Right lobe of liver (tissue), 6 donors: ENCODE measurements around the gene KAZN. TPM values are rescaled to one million over a fixed set of nuclear protein-coding genes. Genes with fewer than 3 reads are reported as not detected.

Experiments
- ATAC-seq, 4 donors: fragments of 200-7000 bp; cut with Tn5 transposase; one replicate each; pipeline ENCODE4 v1.9.1; 2020; ENCODE audit warnings: mild to moderate bottlenecking in 4 of 4, moderate library complexity in 4 of 4
- DNase-seq, 3 donors: peaks; one replicate each; pipeline ENCODE4 v3.0.0-alpha.2; 2020
- H3K27ac ChIP-seq, 3 donors: fragments of 200-600 bp; one replicate each; pipeline ENCODE4 v1.8.0; 2022
- H3K27me3 ChIP-seq, 2 donors: fragments of 200-600 bp; one replicate each; pipeline ENCODE4 v1.8.0; 2022
- H3K36me3 ChIP-seq, 4 donors: fragments of 200-600 bp; sonication (generic) in 1 of 4; one replicate each; pipeline versions ENCODE4 v1.5.1 to v1.8.0; 2017 to 2022; ENCODE audit warnings: control low read depth in 1 of 4
- H3K4me1 ChIP-seq, 4 donors: fragments of 200-600 bp; sonication (generic) in 1 of 4; one replicate each; pipeline versions ENCODE4 v1.5.1 to v1.8.0; 2017 to 2022; ENCODE audit warnings: control low read depth in 1 of 4
- H3K4me3 ChIP-seq, 3 donors: fragments of 200-600 bp; one replicate each; pipeline ENCODE4 v1.8.0; 2022
- H3K9me3 ChIP-seq, 4 donors: fragments of 200-600 bp; sonication (generic) in 1 of 4; one replicate each; pipeline versions ENCODE4 v1.5.1 to v1.8.0; 2017 to 2022; ENCODE audit warnings: control low read depth in 1 of 4
- POLR2A ChIP-seq: fragments of 450-650 bp; IDR thresholded peaks from one replicate; pipeline ENCODE4 v1.6.1; 2017; ENCODE audit warnings: antibody characterized with exemption, mild to moderate bottlenecking
- WGBS: methylation state at CpG from one replicate; pipeline ENCODE4 v1.1.6; 2018; ENCODE audit warnings: low coverage, low lambda C conversion rate; ENCODE audit not compliant: insufficient coverage; ENCODE audit errors: missing lambda C conversion rate; 5-methylcytosine and 5-hydroxymethylcytosine counted together
- intact Hi-C, 2 donors: fragments of 100-400 bp; cut with DNase I; formaldehyde crosslinking; loops; one replicate each; pipeline versions ENCODE4 v1.11.2 to v1.14.1; 2022
- total RNA-seq, 6 experiments: library from RNA; depleted of rRNA in 2 of 6; stranded (reverse); fragments of >200 nt in 2 of 6; fragmentation: NEBNext Ultra II Directional in 3 of 6; extraction: Animal tissue kit (Norgen Biotek cat#: 25700) in 3 of 6; gene quantifications; one replicate each; pipeline versions ENCODE4 v1.1.0 to v1.2.4, GENCODE V29; 2016 to 2023
- TF ChIP-seq, protein P1 (sequence below), 4 donors: fragments of 200-600 bp in 3 of 4; fragments of 450-650 bp in 1 of 4; IDR thresholded peaks; one replicate each; pipeline versions ENCODE4 v1.5.1 to v1.8.0; 2016 to 2022; ENCODE audit warnings: antibody characterized with exemption in 4 of 4, mild to moderate bottlenecking in 2 of 4
- donor health status: DM: no; HTN: yes; CAD: no.
- donor health status: DM: no; HTN: no; CAD: no.
- donor health status: DM: no; HTN: no; CAD: no.
- donor health status: DM: no; HTN: yes; CAD: no.
- donor health status: DM: no; HTN: yes; CAD: no.

The KAZN gene
- total RNA-seq, 6 experiments from 2014 or later, result 1.5 to 7.2 (median 2.7) TPM

DNA sequence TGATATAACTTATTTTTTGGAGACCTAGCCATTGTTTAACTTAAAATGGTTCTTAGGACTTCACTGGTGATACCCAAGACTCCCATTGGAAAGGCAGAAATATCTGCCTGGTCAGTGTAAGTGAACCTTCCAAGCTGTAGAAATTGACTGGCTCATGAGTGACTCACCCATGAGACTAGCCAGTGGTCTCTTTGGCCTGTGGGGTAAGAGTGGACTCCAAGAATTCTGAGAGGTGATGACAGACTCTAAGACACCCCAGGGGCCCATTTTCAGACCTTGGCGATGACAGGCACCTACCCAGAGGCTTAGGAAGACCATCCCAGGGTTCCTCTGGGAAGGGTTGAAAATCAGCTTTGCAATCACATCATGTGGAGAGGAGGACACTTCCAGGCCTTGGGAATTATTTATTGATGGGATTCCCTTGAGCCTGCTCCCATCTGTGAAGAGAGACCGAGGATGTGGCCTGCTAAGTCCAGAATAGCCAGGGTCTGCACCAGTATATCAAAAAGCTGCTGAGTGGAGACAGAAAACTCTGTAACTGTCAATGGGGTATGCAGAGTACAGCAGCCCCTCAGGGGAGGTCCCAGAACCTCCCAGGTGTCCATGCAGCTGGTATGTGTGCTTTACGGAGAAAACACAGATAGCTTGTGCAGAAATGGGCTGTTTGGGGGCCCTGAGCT lies 78.9 kb downstream of the KAZN start:
- Histone ChIP-seq H3K4me3 (no peak overlapping the region), H3K36me3 (no peaks in the 10 kb centered on the region), H3K4me1 (no peaks in the 10 kb centered on the region), H3K27me3 (no peaks in the 10 kb centered on the region), H3K9me3 (no peaks in the 10 kb centered on the region), H3K27ac (no peak overlapping the region)
- DNase-seq (no peak), ATAC-seq (no peak)
- TF ChIP-seq, protein P1, sequence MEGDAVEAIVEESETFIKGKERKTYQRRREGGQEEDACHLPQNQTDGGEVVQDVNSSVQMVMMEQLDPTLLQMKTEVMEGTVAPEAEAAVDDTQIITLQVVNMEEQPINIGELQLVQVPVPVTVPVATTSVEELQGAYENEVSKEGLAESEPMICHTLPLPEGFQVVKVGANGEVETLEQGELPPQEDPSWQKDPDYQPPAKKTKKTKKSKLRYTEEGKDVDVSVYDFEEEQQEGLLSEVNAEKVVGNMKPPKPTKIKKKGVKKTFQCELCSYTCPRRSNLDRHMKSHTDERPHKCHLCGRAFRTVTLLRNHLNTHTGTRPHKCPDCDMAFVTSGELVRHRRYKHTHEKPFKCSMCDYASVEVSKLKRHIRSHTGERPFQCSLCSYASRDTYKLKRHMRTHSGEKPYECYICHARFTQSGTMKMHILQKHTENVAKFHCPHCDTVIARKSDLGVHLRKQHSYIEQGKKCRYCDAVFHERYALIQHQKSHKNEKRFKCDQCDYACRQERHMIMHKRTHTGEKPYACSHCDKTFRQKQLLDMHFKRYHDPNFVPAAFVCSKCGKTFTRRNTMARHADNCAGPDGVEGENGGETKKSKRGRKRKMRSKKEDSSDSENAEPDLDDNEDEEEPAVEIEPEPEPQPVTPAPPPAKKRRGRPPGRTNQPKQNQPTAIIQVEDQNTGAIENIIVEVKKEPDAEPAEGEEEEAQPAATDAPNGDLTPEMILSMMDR (IDR thresholded peaks at IDR 0.05), result no peak
- TF ChIP-seq POLR2A, result no peak
- WGBS, result 86% methylated on average over 1 of the region's 3 CpGs
- intact Hi-C loops, result no loop called here

DNA sequence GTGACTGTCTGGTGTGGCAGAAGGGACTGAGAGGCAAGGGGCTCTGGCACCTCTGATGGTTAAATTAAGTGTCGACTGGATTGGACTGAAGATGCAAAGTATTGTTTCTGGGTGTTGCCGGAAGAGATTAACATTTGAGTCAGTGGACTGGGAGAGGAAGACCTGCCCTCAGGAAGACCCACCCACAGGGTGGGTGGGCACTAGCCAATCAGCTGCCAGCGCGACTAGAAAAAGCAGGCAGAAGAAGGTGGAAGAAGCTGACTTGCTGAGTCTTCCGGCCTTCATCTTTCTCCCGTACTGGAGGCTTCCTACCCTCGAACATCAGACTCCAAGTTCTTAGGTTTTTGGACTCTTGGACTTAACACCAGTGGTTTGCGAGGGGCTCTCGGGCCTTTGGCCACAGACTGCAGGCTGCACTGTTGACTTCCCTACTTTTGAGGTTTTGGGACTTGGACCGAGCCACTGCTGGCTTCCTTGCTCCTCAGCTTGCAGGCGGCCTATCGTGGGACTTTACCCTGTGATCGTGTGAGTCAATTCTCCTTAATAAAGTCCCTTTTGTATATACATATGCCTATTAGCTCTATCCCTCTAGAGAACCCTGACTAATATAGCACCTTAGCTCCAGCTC lies 79.6 kb downstream of the KAZN start:
- Histone ChIP-seq H3K9me3 (no peaks in the 10 kb centered on the region), H3K4me3 (no peak overlapping the region), H3K36me3 (no peaks in the 10 kb centered on the region), H3K27me3 (no peaks in the 10 kb centered on the region), H3K4me1 (no peaks in the 10 kb centered on the region), H3K27ac (no peak overlapping the region)
- intact Hi-C loops, result no loop called here
- WGBS, result 77% methylated on average over 7 of the region's 13 CpGs
- ATAC-seq (no peak), DNase-seq (no peak)
- TF ChIP-seq, protein P1 (IDR thresholded peaks at IDR 0.05), result no peak
- no peak for TF ChIP-seq POLR2A

DNA sequence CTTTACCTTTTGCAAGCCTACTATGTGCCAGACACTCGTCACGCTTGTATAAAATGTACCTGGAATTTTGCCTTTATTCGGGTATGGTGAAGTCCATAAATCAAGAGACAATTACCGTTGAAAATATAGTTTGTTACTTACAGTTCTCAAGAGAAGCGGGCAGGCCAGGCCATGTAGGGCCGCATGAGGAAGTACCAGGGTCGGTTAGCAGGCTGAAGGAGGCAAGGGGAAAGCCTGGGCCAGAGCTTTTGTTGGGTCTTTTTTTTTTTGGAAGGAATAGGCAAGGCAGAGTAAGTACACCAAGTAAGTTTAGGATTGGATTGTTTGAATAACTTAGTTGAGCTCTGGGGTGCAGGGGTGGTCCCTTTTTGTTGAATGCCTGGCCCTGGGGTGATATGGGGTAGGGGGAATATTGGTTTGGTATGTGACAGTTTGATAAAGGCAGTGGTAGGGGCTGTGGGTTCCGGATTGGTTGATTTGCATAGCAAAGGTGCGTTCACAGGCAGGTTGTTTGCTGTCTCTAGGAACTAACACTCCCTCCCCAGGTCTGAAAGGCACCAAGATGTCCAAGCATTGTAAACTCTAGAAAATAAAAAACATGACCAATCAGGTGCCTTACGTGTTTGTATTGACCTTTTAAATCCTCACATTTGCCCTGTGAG lies 80.7 kb downstream of the KAZN start:
- H3K4me1 ChIP-seq, result no peaks in the 10 kb centered on the region
- 50% methylated on average over 10 of the region's 10 CpGs for WGBS
- ATAC-seq, result no peak
- no peaks in the 10 kb centered on the region for H3K27me3 ChIP-seq
- TF ChIP-seq POLR2A, result no peak
- TF ChIP-seq, protein P1 (IDR thresholded peaks at IDR 0.05), result no peak
- H3K4me3 ChIP-seq, result no peak overlapping the region
- no peaks in the 10 kb centered on the region for H3K9me3 ChIP-seq
- intact Hi-C loops, result no loop called here
- no peak for DNase-seq
- H3K27ac ChIP-seq, result no peak overlapping the region
- H3K36me3 ChIP-seq, result no peaks in the 10 kb centered on the region

DNA sequence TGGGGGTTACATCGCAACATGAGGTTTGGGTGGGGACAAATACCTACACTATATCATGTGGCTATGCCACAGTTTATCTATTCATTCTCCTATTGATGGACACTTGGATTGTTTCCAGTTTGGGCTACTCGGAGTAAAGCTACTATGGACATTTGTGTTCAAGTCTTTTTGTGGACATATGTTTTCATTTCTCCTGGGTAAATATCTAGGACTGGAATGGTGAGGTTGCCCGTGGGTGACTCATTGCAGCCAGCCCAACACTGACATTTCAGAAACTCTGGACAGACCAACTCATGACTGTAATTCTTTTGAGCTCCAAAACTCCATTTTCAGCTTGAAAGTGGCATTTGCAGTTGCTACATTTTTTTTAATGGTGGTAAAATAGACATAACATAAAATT lies 82.7 kb downstream of the KAZN start:
- DNase-seq, result no peak
- TF ChIP-seq, protein P1 (IDR thresholded peaks at IDR 0.05), result no peak
- no peak for TF ChIP-seq POLR2A
- no peak overlapping the region for H3K27ac ChIP-seq
- no peak for ATAC-seq
- intact Hi-C loops, result no loop called here
- H3K27me3 ChIP-seq, result no peaks in the 10 kb centered on the region
- WGBS, result 61% methylated on average over 2 of the region's 3 CpGs
- H3K4me3 ChIP-seq, result no peak overlapping the region
- no peaks in the 10 kb centered on the region for H3K4me1 ChIP-seq
- H3K9me3 ChIP-seq, result no peaks in the 10 kb centered on the region
- H3K36me3 ChIP-seq, result no peaks in the 10 kb centered on the region
